H1 (cell line): ENCODE data around the gene USP37. TPM values are rescaled to one million over a fixed set of nuclear protein-coding genes. Genes with fewer than 3 reads are reported as not detected.

Source experiments
- CTCF ChIA-PET: fragments of 300-600 bp; sonication (Branson Sonifier 250); formaldehyde crosslinking; loops from one replicate; lab custom pipeline; 2021; ENCODE audit not compliant: partially characterized antibody; lab: Charles Lee
- POLR2A ChIA-PET: fragments of 300-600 bp; sonication (Branson Sonifier 250); formaldehyde crosslinking; loops from one replicate; lab custom pipeline; 2021; ENCODE audit warnings: inconsistent platforms; ENCODE audit not compliant: partially characterized antibody; lab: Charles Lee
- DNase-seq, 2 experiments: peaks; one replicate each; pipeline versions ENCODE4 v3.0.0 to v3.0.0-alpha.2; 2010 to 2022; ENCODE audit warnings: low spot score in 2 of 2, low read depth in 1 of 2, mixed read lengths in 1 of 2
- FAIRE-seq: peaks from 2 replicates; lab custom pipeline; 2011; peaks lifted over from hg19 to GRCh38; lab: Jason Lieb, UNC
- H2AFZ ChIP-seq: 2 replicates; pipeline ENCODE4 v1.8.1; 2012; ENCODE audit warnings: low read length, inconsistent platforms
- H2AK5ac ChIP-seq: 2 replicates; pipeline ENCODE4 v1.6.1; 2013; ENCODE audit warnings: low read depth, low read length
- H2BK120ac ChIP-seq: replicated peaks from 2 replicates; pipeline ENCODE3; 2013; ENCODE audit warnings: low read depth, low read length, inconsistent platforms
- H2BK12ac ChIP-seq: 2 replicates; pipeline ENCODE4 v1.6.1; 2013; ENCODE audit warnings: low read depth, low read length
- H2BK15ac ChIP-seq: 2 replicates; pipeline ENCODE4 v1.6.1; 2013; ENCODE audit warnings: low read length
- H2BK20ac ChIP-seq: 2 replicates; pipeline ENCODE4 v1.6.1; 2013; ENCODE audit warnings: low read length
- H2BK5ac ChIP-seq: 2 replicates; pipeline ENCODE4 v1.6.1; 2013; ENCODE audit warnings: low read depth, low read length
- H3K14ac ChIP-seq: 2 replicates; pipeline ENCODE4 v1.6.1; 2013; ENCODE audit warnings: inconsistent platforms; ENCODE audit not compliant: insufficient read length
- H3K18ac ChIP-seq: 2 replicates; pipeline ENCODE4 v1.6.1; 2013; ENCODE audit warnings: low read length; ENCODE audit errors: extremely low read depth
- H3K23ac ChIP-seq: 2 replicates; pipeline ENCODE4 v1.6.1; 2013; ENCODE audit warnings: inconsistent platforms; ENCODE audit not compliant: insufficient read length
- H3K23me2 ChIP-seq: 2 replicates; pipeline ENCODE4 v1.6.1; 2013; ENCODE audit warnings: low read depth, low read length
- H3K27ac ChIP-seq: 2 replicates; pipeline ENCODE4 v1.6.1; 2011; ENCODE audit warnings: low read depth, low read length, inconsistent platforms
- H3K27me3 ChIP-seq, 4 experiments: replicated peaks in 1 of 4; 1 replicate in 1 of 4; 2 replicates in 3 of 4; pipeline versions ENCODE4 v1.6.1 to v1.8.1; 2011 to 2013; ENCODE audit warnings: low read length in 3 of 4, mild to moderate bottlenecking in 3 of 4, inconsistent platforms in 2 of 4, mixed read lengths in 2 of 4, moderate library complexity in 1 of 4; ENCODE audit not compliant: control insufficient read depth in 3 of 4, insufficient read depth in 3 of 4; ENCODE audit errors: extremely low read depth in 1 of 4
- H3K36me3 ChIP-seq, 4 experiments: 2 replicates each; pipeline versions ENCODE4 v1.6.1 to v1.8.1; 2011 to 2013; ENCODE audit warnings: mild to moderate bottlenecking in 4 of 4, low read length in 3 of 4, moderate library complexity in 2 of 4, control low read depth in 1 of 4, inconsistent platforms in 1 of 4; ENCODE audit not compliant: insufficient read depth in 4 of 4, control insufficient read depth in 2 of 4
- H3K4ac ChIP-seq: replicated peaks from 2 replicates; pipeline ENCODE3; 2013; ENCODE audit warnings: low read length, low read depth, mixed read lengths, inconsistent platforms; ENCODE audit not compliant: insufficient read length
- H3K4me1 ChIP-seq, 4 experiments: replicated peaks in 1 of 4; 1 replicate in 1 of 4; 2 replicates in 3 of 4; pipeline versions ENCODE4 v1.6.1 to v1.8.1; 2011 to 2013; ENCODE audit warnings: low read length in 3 of 4, inconsistent platforms in 2 of 4, mixed read lengths in 1 of 4; ENCODE audit not compliant: insufficient read depth in 4 of 4, control insufficient read depth in 3 of 4
- H3K4me2 ChIP-seq, 2 experiments: 2 replicates each; pipeline versions ENCODE4 v1.6.1 to v1.8.1; 2011 to 2013; ENCODE audit warnings: low read depth in 2 of 2, low read length in 2 of 2, control low read depth in 1 of 2, inconsistent platforms in 1 of 2, mild to moderate bottlenecking in 1 of 2; ENCODE audit not compliant: insufficient read depth in 1 of 2
- H3K4me3 ChIP-seq, 4 experiments: fragments of 200-600, 300-600 bp in 1 of 4; sonication (generic), shearing (Covaris generic), sonication (Bioruptor Twin) in 1 of 4; 2 replicates each; pipeline versions ENCODE4 v1.5.1 to v1.8.1; 2011 to 2016; ENCODE audit warnings: low read length in 4 of 4, low read depth in 3 of 4, control low read depth in 2 of 4, inconsistent platforms in 2 of 4, mild to moderate bottlenecking in 2 of 4, mixed read lengths in 1 of 4, moderate library complexity in 1 of 4; ENCODE audit not compliant: insufficient read depth in 2 of 4; ENCODE audit errors: extremely low read depth in 1 of 4
- H3K56ac ChIP-seq: replicated peaks from 2 replicates; pipeline ENCODE3; 2013; ENCODE audit warnings: low read depth, mild to moderate bottlenecking, mixed read lengths, low read length, inconsistent platforms; ENCODE audit not compliant: insufficient read length
- H3K79me1 ChIP-seq: 2 replicates; pipeline ENCODE4 v1.6.1; 2013; ENCODE audit warnings: low read depth, low read length, control low read depth
- H3K79me2 ChIP-seq, 2 experiments: 2 replicates each; pipeline versions ENCODE4 v1.6.1 to v1.8.1; 2012 to 2013; ENCODE audit warnings: low read length in 2 of 2, mild to moderate bottlenecking in 2 of 2, inconsistent platforms in 1 of 2; ENCODE audit not compliant: insufficient read depth in 2 of 2, control insufficient read depth in 1 of 2
- H3K9ac ChIP-seq, 4 experiments: replicated peaks in 1 of 4; 1 replicate in 1 of 4; 2 replicates in 3 of 4; pipeline versions ENCODE4 v1.6.1 to v1.8.1; 2011 to 2013; ENCODE audit warnings: low read depth in 3 of 4, low read length in 3 of 4, control low read depth in 2 of 4, mild to moderate bottlenecking in 2 of 4, moderate library complexity in 2 of 4, inconsistent platforms in 1 of 4; ENCODE audit errors: extremely low read depth in 1 of 4
- H3K9me3 ChIP-seq, 2 experiments: 2 replicates each; pipeline versions ENCODE4 v1.6.1 to v1.8.1; 2012 to 2013; ENCODE audit warnings: mild to moderate bottlenecking in 2 of 2, moderate library complexity in 2 of 2, control low read depth in 1 of 2, inconsistent platforms in 1 of 2, low read depth in 1 of 2, low read length in 1 of 2, mixed read lengths in 1 of 2; ENCODE audit not compliant: insufficient read depth in 2 of 2
- H4K20me1 ChIP-seq, 2 experiments: replicated peaks in 1 of 2; 2 replicates each; pipeline versions ENCODE3 to v1.8.1; 2011 to 2013; ENCODE audit warnings: inconsistent platforms in 2 of 2, low read length in 2 of 2, mild to moderate bottlenecking in 1 of 2; ENCODE audit not compliant: insufficient read depth in 2 of 2, control insufficient read depth in 1 of 2
- H4K5ac ChIP-seq: 2 replicates; pipeline ENCODE4 v1.6.1; 2013; ENCODE audit warnings: low read length, low read depth, mixed read lengths, inconsistent platforms; ENCODE audit not compliant: insufficient read length
- H4K8ac ChIP-seq: 2 replicates; pipeline ENCODE4 v1.8.0; 2013; ENCODE audit warnings: mild to moderate bottlenecking, moderate library complexity, low read length, inconsistent platforms; ENCODE audit not compliant: insufficient read depth; ENCODE audit errors: extremely low read depth
- H4K91ac ChIP-seq: replicated peaks from 2 replicates; pipeline ENCODE3; 2013; ENCODE audit warnings: low read length, mixed read lengths, inconsistent platforms; ENCODE audit not compliant: insufficient read length
- CBX8 ChIP-seq: fragments of 300-800, 300-1000 bp; sonication (generic); IDR thresholded peaks from 2 replicates; pipeline ENCODE4 v1.7.1; 2016; ENCODE audit warnings: low read depth, low read length, borderline replicate concordance
- FOSL1 ChIP-seq: IDR thresholded peaks from 2 replicates; pipeline ENCODE4 v1.6.1; 2011; ENCODE audit warnings: mild to moderate bottlenecking, low read depth, low read length, moderate library complexity; ENCODE audit not compliant: insufficient read depth
- GTF2F1 ChIP-seq: IDR thresholded peaks from 2 replicates; pipeline ENCODE4 v1.6.1; 2012; ENCODE audit warnings: low read depth, low read length, improper control_type of control experiment, borderline replicate concordance
- JUND ChIP-seq: IDR thresholded peaks from 2 replicates; pipeline ENCODE4 v1.6.1; 2011; ENCODE audit warnings: mild to moderate bottlenecking, improper control_type of control experiment, low read length
- KDM5A ChIP-seq: fragments of 200-600 bp; IDR thresholded peaks from 2 replicates; pipeline ENCODE4 v1.7.1; 2012; ENCODE audit warnings: mild to moderate bottlenecking, low read length, inconsistent platforms, mixed read lengths
- RNF2 ChIP-seq: fragments of 200-900, 300-1000 bp; sonication (generic); IDR thresholded peaks from 2 replicates; pipeline ENCODE4 v1.7.1; 2016; ENCODE audit warnings: borderline replicate concordance, low read depth, mild to moderate bottlenecking, antibody characterized with exemption, low read length; ENCODE audit not compliant: poor library complexity, severe bottlenecking; ENCODE audit errors: missing control alignments
- SAP30 ChIP-seq: fragments of 300-600 bp; sonication (generic); IDR thresholded peaks from 2 replicates; pipeline ENCODE4 v1.7.1; 2012; ENCODE audit warnings: low read length, moderate library complexity, mild to moderate bottlenecking, inconsistent platforms; ENCODE audit not compliant: insufficient read depth, insufficient replicate concordance
- SIRT6 ChIP-seq: IDR thresholded peaks from one replicate; pipeline ENCODE4 v1.7.1; 2012; ENCODE audit warnings: low read length, inconsistent platforms
- SP2 ChIP-seq: IDR thresholded peaks from 2 replicates; pipeline ENCODE4 v1.6.1; 2012; ENCODE audit warnings: mild to moderate bottlenecking, low read length, inconsistent platforms
- TAF7 ChIP-seq: optimal IDR thresholded peaks from 2 replicates; pipeline ENCODE3; 2011; ENCODE audit warnings: low read depth, mild to moderate bottlenecking, inconsistent platforms, low read length, moderate library complexity, borderline replicate concordance
- TCF12 ChIP-seq: IDR thresholded peaks from 2 replicates; pipeline ENCODE4 v1.6.1; 2011; ENCODE audit warnings: low read depth, mild to moderate bottlenecking, low read length
- WGBS, 2 experiments: shearing (Covaris generic) in 1 of 2; methylation state at CpG; one replicate each; pipeline versions ENCODE4 v1.1.6 to v1.1.7; 2013 to 2015; ENCODE audit warnings: low lambda C conversion rate in 2 of 2, mixed read lengths in 2 of 2, inconsistent platforms in 1 of 2, low coverage in 1 of 2, missing lambda C conversion rate in 1 of 2; ENCODE audit not compliant: insufficient replicate concordance in 2 of 2, insufficient coverage in 1 of 2, insufficient read length in 1 of 2; ENCODE audit errors: extremely low coverage in 1 of 2, missing lambda C conversion rate in 1 of 2; 5-methylcytosine and 5-hydroxymethylcytosine counted together
- polyA plus RNA-seq, 7 experiments: library from polyadenylated mRNA; depleted of rRNA in 3 of 7; stranded (reverse) in 5 of 7; unstranded in 2 of 7; fragments of >200 nt in 5 of 7; fragments of 200-250 nt in 2 of 7; gene quantifications; 1 replicate in 5 of 7; 2 replicates in 1 of 7; 4 replicates in 1 of 7; pipeline versions ENCODE4 v1.2.1 to v1.2.3, GENCODE V29; 2011 to 2013; ENCODE audit warnings: missing spikeins in 2 of 7, mixed read lengths in 2 of 7
- total RNA-seq: library from RNA; stranded (reverse); fragmentation: NEBNext Ultra II Directional; extraction: Animal tissue kit (Norgen Biotek cat#: 25700); gene quantifications from 2 replicates; pipeline ENCODE4 v1.2.1, GENCODE V29; 2021
- TF ChIP-seq, protein P1 (sequence below): IDR thresholded peaks from 2 replicates; pipeline ENCODE4 v1.6.1; 2011; ENCODE audit warnings: low read length, improper control_type of control experiment

Gene USP37
- total and polyA plus RNA-seq, 2 of the 8 experiments (the other 6 are each of a cell fraction or from before 2014, with no cell fraction given), result 3.8 to 29.1 TPM

DNA sequence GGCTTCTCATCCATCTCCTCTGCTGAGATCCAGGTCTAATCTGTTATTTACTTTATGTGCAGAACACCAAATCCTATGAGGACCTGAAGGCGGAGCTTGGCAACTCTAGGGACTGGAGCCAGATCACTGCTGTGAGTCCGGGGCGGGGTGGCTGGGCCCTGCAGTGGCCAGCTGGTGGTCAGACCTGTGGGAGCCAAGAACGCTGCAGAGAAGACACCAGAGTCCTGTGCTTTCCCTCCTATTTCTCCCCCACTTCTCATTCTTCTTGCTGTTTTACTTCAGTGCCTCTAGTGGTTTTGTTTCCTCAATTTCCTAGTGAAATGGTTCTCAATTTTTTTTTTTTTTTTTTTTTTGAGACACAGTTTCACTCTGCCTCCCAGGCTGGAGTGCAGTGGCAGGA, 129.6 kb downstream of the USP37 start:
- Histone ChIP-seq H2BK5ac (no peak overlapping the region), H2BK20ac (no peak overlapping the region), H2BK15ac (no peak overlapping the region), H3K27ac (no peak overlapping the region), H3K23ac (no peak overlapping the region), H3K4me2 (no peak overlapping the region), H4K91ac (no peak overlapping the region), H2AK5ac (no peak overlapping the region), H3K18ac (no peak overlapping the region)
- no peak for FAIRE-seq
- TF ChIP-seq CBX8 (no peak), SIRT6 (no peak), FOSL1 (no peak), SAP30 (no peak), TAF7 (no peak), SP2 (no peak), RNF2 (no peak), KDM5A (no peak), JUND (no peak), GTF2F1 (no peak), TCF12 (no peak)
- TF ChIP-seq, protein P1, sequence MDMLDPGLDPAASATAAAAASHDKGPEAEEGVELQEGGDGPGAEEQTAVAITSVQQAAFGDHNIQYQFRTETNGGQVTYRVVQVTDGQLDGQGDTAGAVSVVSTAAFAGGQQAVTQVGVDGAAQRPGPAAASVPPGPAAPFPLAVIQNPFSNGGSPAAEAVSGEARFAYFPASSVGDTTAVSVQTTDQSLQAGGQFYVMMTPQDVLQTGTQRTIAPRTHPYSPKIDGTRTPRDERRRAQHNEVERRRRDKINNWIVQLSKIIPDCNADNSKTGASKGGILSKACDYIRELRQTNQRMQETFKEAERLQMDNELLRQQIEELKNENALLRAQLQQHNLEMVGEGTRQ, result no peak
- TF ChIP-seq, all 59 proteins: peak for 0
- Histone ChIP-seq H2AFZ (no peak overlapping the region), H3K4ac (no peak overlapping the region), H2BK120ac (no peak overlapping the region), H2BK12ac (no peak overlapping the region), H3K79me2 (no peaks in the 10 kb centered on the region), H3K9me3 (no peaks in the 10 kb centered on the region), H3K79me1 (no peaks in the 10 kb centered on the region), H3K23me2 (no peaks in the 10 kb centered on the region), H3K9ac (no peak overlapping the region), H4K8ac (no peak overlapping the region), H3K14ac (no peak overlapping the region), H3K36me3 (no peaks in the 10 kb centered on the region; a peak in 1 of 8 replicates), H3K4me1 (no peaks in the 10 kb centered on the region), H4K5ac (no peak overlapping the region), H3K56ac (no peak overlapping the region), H3K27me3 (no peaks in the 10 kb centered on the region), H3K4me3 (no peak overlapping the region), H4K20me1 (no peaks in the 10 kb centered on the region)
- ChIA-PET CTCF (interaction anchor here (0.8 kb wide), 1 partner anchor 27 kb away, joined by 3 read pairs; no protein-coding TSS in a partner anchor), POLR2A (no interaction called here)
- no peak for DNase-seq
- 96% methylated on average over 4 of the region's 4 CpGs; no CpG with 5 or more reads in 1 of the 2 experiments for WGBS, 2 experiments
